CD4-positive, alpha-beta T cell (primary cell): ENCODE data around the gene SCD5. TPM values are rescaled to one million over a fixed set of nuclear protein-coding genes. Genes with fewer than 3 reads are reported as not detected.

Experiments
- ATAC-seq: fragments of 200-7000 bp; cut with Tn5 transposase; one replicate; pipeline ENCODE4 v1.10.0; 2022; ENCODE audit warnings: mild to moderate bottlenecking; ENCODE audit not compliant: poor library complexity
- CTCF ChIA-PET: fragments of 350-600 bp; sonication (Branson Sonifier 250); formaldehyde crosslinking; loops from one replicate; lab custom pipeline; 2021; ENCODE audit warnings: antibody characterized with exemption, inconsistent platforms; lab: Charles Lee
- POLR2A ChIA-PET: fragments of 350-600 bp; sonication (Branson Sonifier 250); formaldehyde crosslinking; loops from one replicate; lab custom pipeline; 2021; ENCODE audit warnings: antibody characterized with exemption, inconsistent platforms; lab: Charles Lee
- DNase-seq, 14 experiments: peaks; one replicate each; pipeline ENCODE4 v3.0.0-alpha.2; 2013 to 2020; ENCODE audit warnings: mixed read lengths in 2 of 14
- H3K27ac ChIP-seq, 2 donors: one replicate each; pipeline versions ENCODE4 v1.5.1 to v1.7.0; 2013; ENCODE audit warnings: low read length in 2 of 2, low read depth in 1 of 2, mild to moderate bottlenecking in 1 of 2
- H3K27me3 ChIP-seq, 2 experiments: 1 replicate in 1 of 2; 2 replicates in 1 of 2; pipeline versions ENCODE4 v1.6.1 to v1.7.0; 2013; ENCODE audit warnings: low read length in 2 of 2, control low read depth in 1 of 2, mild to moderate bottlenecking in 1 of 2, moderate library complexity in 1 of 2; ENCODE audit not compliant: insufficient read depth in 2 of 2, control insufficient read depth in 1 of 2
- H3K36me3 ChIP-seq: one replicate; pipeline ENCODE4 v1.6.1; 2013; ENCODE audit warnings: low read length, control low read depth; ENCODE audit not compliant: insufficient read depth
- H3K4me1 ChIP-seq: one replicate; pipeline ENCODE4 v1.6.1; 2013; ENCODE audit warnings: low read length, control low read depth; ENCODE audit not compliant: insufficient read depth
- H3K4me3 ChIP-seq: one replicate; pipeline ENCODE4 v1.5.1; 2013; ENCODE audit warnings: mild to moderate bottlenecking, low read length, moderate library complexity
- H3K9me3 ChIP-seq, 2 experiments: 1 replicate in 1 of 2; 2 replicates in 1 of 2; pipeline versions ENCODE4 v1.6.1 to v1.7.0; 2013; ENCODE audit warnings: low read length in 2 of 2, mild to moderate bottlenecking in 2 of 2, control low read depth in 1 of 2, moderate library complexity in 1 of 2; ENCODE audit not compliant: control insufficient read depth in 1 of 2, insufficient read depth in 1 of 2
- H3K27ac Mint-ChIP-seq: one replicate; pipeline ENCODE4 v1.8.0; 2020; ENCODE audit warnings: mixed read lengths
- H3K27me3 Mint-ChIP-seq: one replicate; pipeline ENCODE4 v1.8.0; 2021; ENCODE audit warnings: mixed read lengths
- H3K36me3 Mint-ChIP-seq: one replicate; pipeline ENCODE4 v1.8.0; 2021; ENCODE audit warnings: low read depth, mixed read lengths
- H3K4me1 Mint-ChIP-seq: one replicate; pipeline ENCODE4 v1.8.0; 2021; ENCODE audit warnings: low read depth, mixed read lengths
- H3K4me3 Mint-ChIP-seq: one replicate; pipeline ENCODE4 v1.8.0; 2020; ENCODE audit warnings: mild to moderate bottlenecking, mixed read lengths
- H3K9me3 Mint-ChIP-seq: one replicate; pipeline ENCODE4 v1.8.0; 2020; ENCODE audit warnings: mixed read lengths
- CTCF ChIP-seq: fragments of 200-600 bp; IDR thresholded peaks from one replicate; pipeline ENCODE4 v1.8.0; 2022; ENCODE audit warnings: antibody characterized with exemption, mild to moderate bottlenecking
- intact Hi-C, 2 experiments: fragments of 100-400 bp; cut with DNase I in 1 of 2; cut with micrococcal nuclease in 1 of 2; formaldehyde crosslinking; loops; one replicate each; pipeline versions ENCODE4 v1.15.1 to v1.9.0; 2023 to 2025; cut with DNase I, micrococcal nuclease
- total RNA-seq, 174 experiments: library from RNA in 2 of 174; stranded (reverse) in 2 of 174; gene quantifications; one replicate each; pipeline ENCODE4 v1.2.3 and lab custom pipeline; 2021 to 2026

SCD5 gene
- total RNA-seq, 2 experiments from 2014 or later: 0.14 to 0.25 TPM

DNA sequence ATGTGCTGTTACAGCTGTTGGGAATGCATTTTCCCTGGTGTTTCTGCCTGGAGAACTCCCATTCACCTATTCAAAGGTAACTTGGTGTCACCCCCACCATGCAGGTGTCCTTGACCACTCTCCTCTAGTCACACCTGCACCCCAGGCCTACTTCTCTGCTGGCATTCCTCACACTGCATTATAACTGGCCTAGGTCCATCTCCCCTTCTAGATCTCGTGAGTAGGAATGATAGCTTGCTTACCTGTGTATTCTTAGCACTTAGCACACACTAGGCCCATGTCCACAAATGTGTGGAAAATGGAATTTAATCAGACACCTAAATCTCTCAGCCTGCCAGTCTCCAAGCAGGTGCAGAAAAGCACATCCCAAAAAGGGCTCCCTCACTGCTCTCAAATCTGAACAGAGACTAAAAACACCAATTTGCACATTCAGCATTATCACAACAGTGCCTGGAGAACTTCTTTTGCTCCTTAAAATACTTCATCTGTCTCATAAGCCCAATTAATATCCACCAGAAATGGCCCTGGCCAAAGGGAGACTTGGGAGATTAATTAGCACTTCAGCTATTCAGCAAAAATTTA lies 18.3 kb downstream of the SCD5 start:
- ATAC-seq: no peak
- H3K36me3 ChIP-seq: no peaks in the 10 kb centered on the region
- H3K27me3 Mint-ChIP-seq: no peaks in the 10 kb centered on the region
- H3K27ac ChIP-seq: no peak overlapping the region
- POLR2A ChIA-PET: no interaction called here
- no peak for TF ChIP-seq CTCF
- no peaks in the 10 kb centered on the region for H3K4me1 ChIP-seq
- H3K4me3 ChIP-seq: no peak overlapping the region
- H3K4me1 Mint-ChIP-seq: no peaks in the 10 kb centered on the region
- no peak overlapping the region for H3K4me3 Mint-ChIP-seq
- CTCF ChIA-PET: no interaction called here
- no peak for DNase-seq
- no peaks in the 10 kb centered on the region for H3K36me3 Mint-ChIP-seq
- intact Hi-C loops: no loop called here
- H3K9me3 ChIP-seq: no peaks in the 10 kb centered on the region
- no peak overlapping the region for H3K27ac Mint-ChIP-seq
- H3K27me3 ChIP-seq: peaks cover 0 to 4% of the 10 kb centered on the region in 2 experiments
- no peaks in the 10 kb centered on the region for H3K9me3 Mint-ChIP-seq

DNA sequence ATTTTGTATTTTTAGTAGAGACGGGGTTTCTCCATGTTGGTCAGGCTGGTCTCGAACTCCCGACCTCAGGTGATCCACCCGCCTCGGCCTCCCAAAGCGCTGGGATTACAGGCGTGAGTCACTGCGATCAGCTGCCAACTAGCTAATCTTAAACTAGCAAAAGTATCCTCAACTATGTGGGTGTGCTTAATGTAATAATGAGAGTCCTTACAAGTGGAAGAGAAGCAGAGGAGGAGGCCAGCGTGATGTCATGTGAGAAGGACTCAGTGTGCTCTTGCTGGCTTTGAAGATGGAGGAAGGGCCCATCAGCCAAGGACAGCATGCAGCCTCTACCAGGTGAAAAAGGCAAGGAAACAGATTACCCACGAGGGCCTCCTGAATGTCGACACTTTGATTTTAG lies 19.6 kb downstream of the SCD5 start:
- H3K36me3 ChIP-seq: no peaks in the 10 kb centered on the region
- no peak overlapping the region for H3K27ac ChIP-seq
- H3K9me3 Mint-ChIP-seq: no peaks in the 10 kb centered on the region
- DNase-seq: no peak
- no peak overlapping the region for H3K27ac Mint-ChIP-seq
- intact Hi-C loops: no loop called here
- CTCF ChIA-PET: interaction anchor here (0.7 kb wide), 1 partner anchor 1179 kb away, joined by 3 read pairs; no protein-coding TSS in a partner anchor
- H3K27me3 ChIP-seq: no peaks in the 10 kb centered on the region
- H3K4me1 ChIP-seq: no peaks in the 10 kb centered on the region
- H3K4me3 Mint-ChIP-seq: no peak overlapping the region
- no peaks in the 10 kb centered on the region for H3K36me3 Mint-ChIP-seq
- H3K4me3 ChIP-seq: no peak overlapping the region
- no peak for TF ChIP-seq CTCF
- no peaks in the 10 kb centered on the region for H3K4me1 Mint-ChIP-seq
- H3K9me3 ChIP-seq: no peaks in the 10 kb centered on the region
- no peaks in the 10 kb centered on the region for H3K27me3 Mint-ChIP-seq
- POLR2A ChIA-PET: no interaction called here
- ATAC-seq: no peak

- no peaks in the 10 kb centered on the region for H3K4me1 Mint-ChIP-seq
- Histone ChIP-seq H3K27ac (no peak overlapping the region), H3K9me3 (no peaks in the 10 kb centered on the region), H3K27me3 (no peaks in the 10 kb centered on the region), H3K4me1 (no peaks in the 10 kb centered on the region), H3K36me3 (no peaks in the 10 kb centered on the region), H3K4me3 (no peak overlapping the region)
- TF ChIP-seq CTCF: no peak
- no peaks in the 10 kb centered on the region for H3K9me3 Mint-ChIP-seq
- H3K36me3 Mint-ChIP-seq: no peaks in the 10 kb centered on the region
- ChIA-PET CTCF (no interaction called here), POLR2A (no interaction called here)
- ATAC-seq (no peak), DNase-seq (no peak)
- no peak overlapping the region for H3K4me3 Mint-ChIP-seq
- H3K27me3 Mint-ChIP-seq: no peaks in the 10 kb centered on the region
- H3K27ac Mint-ChIP-seq: no peak overlapping the region
- intact Hi-C loops: no loop called here
Observed at GRCh38 chr4:82777857-82778525, 20.6 kb downstream of the SCD5 start.
